GM20431 (cell line): ENCODE measurements around the gene TMPRSS3.

Source experiments
- in situ Hi-C: fragments of 300-500 bp; cut with MseI, MboI; formaldehyde crosslinking; loops from one replicate; pipeline ENCODE4 v1.15.0; 2020; ENCODE audit warnings: low sequenced_read_pairs; ENCODE audit not compliant: unreplicated experiment

Gene TMPRSS3

DNA sequence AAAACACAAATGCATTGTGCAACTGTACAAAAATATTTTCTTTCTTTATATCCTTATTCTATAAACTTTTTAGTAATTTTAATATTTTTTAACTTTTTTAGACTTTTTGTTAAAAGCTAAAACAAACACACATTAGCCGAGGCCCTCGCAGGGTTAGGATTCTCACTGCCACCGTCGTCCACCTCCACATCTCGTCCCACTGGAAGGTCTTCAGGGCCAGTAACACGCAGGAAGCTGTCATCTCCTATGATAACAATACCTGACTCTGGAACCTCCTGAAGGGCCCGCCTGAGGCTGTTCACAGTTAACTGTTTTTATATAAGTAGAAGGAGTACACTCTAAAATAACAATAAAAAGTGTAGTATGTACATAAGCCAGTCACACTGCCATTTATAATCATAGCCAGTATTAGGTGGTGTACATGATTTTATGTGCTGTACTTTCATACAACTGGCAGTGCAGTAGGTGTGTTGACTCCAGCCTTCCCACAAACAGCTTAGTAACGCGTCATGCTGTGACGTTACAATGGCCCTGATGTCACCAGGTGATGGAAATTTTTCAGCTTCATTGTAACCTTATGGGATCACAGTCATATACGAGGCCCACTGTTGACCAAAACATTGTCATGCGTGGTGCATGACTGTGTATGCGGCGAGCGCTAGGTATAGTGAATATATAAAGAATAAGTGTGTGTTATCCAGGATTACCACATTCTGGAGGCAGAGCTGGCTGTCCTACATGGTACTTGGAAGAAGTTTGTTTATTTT, 53.9 kb downstream of the TMPRSS3 start:
- in situ Hi-C loops, result no loop called here

GRCh38 chr21:42340187-42341050, 55.4 kb downstream of the TMPRSS3 start:
- in situ Hi-C loops, result no loop called here

- in situ Hi-C loops, result no loop called here
These were observed 56.8 kb downstream of the TMPRSS3 start for GRCh38 chr21:42338729-42339715.

DNA sequence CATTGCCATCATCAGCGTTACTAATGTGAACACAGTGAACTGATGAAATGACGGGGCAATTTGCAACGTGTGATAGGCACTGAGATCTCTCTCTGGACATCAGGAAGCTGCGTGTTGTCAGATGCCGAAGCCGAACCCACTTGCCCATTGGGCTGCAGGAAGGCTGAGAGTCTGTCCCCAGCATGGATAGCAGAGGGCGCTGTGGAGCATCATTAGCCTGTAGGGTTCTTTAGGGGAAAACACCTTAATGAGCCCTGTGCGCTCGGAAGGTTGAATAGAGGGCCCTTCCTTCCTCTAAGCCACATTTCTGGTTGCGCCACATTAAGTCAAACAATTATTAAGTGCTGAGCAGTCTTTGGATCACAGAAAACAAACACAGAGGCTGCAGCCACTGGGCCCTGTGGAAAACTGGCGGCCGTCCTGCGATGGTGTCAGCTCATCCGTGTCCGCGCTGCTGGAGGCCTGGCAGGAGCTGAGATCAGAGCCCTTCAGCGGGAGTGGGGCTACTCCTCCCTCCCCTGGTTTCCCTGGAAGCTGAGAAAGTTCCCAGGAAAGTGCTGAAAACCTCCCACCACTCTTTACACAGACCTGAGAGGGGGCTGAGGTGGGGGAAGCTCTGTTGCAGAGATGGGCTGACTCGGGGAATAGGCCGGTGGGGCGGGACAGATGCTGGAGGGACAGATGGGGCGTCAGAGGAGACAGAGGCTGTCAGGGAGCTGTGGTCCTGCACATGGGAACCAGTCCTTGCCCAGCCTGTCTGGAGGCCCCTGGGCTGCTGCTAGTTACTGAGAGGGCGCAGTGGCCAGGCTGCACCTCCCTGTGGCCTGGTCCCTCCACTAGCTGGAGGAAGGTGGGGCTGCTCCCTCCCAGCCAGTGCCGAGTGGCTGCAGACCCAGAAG, 57.8 kb downstream of the TMPRSS3 start:
- in situ Hi-C loops, result no loop called here

DNA sequence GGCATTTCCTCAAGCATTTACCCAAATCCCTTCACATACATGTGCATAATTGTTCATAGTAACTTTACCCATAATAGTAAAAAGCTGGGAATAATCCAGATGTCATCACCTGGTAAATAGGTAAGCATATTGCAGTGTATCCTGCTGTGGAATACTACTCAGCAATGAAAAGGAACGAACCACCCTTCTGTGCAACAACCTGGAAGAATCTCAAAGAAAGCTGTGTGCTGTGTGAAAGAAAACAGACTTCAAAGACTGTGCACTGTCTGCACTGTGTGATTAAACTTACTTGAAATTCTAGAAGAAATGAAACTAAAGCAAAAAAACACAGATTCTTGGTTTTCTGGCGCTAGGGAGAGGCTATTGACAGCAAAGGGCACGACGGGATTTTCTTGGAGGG, 58.6 kb downstream of the TMPRSS3 start:
- in situ Hi-C loops, result no loop called here

- in situ Hi-C loops, result no loop called here
These were observed 59.8 kb downstream of the TMPRSS3 start for GRCh38 chr21:42336054-42336453.

- in situ Hi-C loops, result no loop called here
These were observed 63.1 kb downstream of the TMPRSS3 start for GRCh38 chr21:42332557-42333317.

- in situ Hi-C loops, result no loop called here
These were observed 64.2 kb downstream of the TMPRSS3 start for GRCh38 chr21:42331660-42332059.

- in situ Hi-C loops, result no loop called here
These were observed 65.2 kb downstream of the TMPRSS3 start for GRCh38 chr21:42330380-42331371.

DNA sequence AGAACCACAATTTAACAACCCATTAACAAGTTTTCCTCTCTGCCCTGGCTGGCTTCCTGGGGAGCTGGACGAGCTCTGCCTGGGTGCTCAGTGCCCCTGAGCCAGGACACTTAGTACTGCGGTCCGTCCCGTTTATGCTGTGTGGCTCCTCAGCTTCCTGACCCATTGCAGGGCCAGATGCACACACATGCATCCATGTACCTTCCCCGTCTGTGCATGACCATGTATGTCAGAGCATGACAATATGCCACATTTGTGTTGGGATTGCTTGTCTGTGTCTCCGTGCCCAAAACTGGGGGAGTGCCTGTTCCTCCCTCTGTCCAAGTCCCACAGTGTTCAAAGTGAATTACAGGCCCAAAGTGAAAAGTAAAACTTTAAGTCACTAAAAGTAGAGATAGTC, 71.0 kb downstream of the TMPRSS3 start:
- in situ Hi-C loops, result no loop called here
